ENCODE data around the gene PHYKPL.
A peak's percentile ranks its signal among the peaks of the same experiment; 100 is the strongest.

The PHYKPL gene

GRCh38 chr5:178221853-178222252 lies 10.7 kb downstream of the PHYKPL start:
- DNase-seq, result no peak

- no peak for DNase-seq
These were observed 11.3 kb downstream of the PHYKPL start for GRCh38 chr5:178221282-178221681.

- DNase-seq, result no peak
These were observed 13.8 kb downstream of the PHYKPL start for GRCh38 chr5:178218827-178219226.

- no peak for DNase-seq
These were observed 14.3 kb downstream of the PHYKPL start for GRCh38 chr5:178218237-178218776.

- no peak for DNase-seq
These were observed 15.8 kb downstream of the PHYKPL start for GRCh38 chr5:178216779-178217178.

GRCh38 chr5:178216088-178216534 lies 16.5 kb downstream of the PHYKPL start:
- no peak for DNase-seq

- no peak for DNase-seq
These were observed 17.2 kb downstream of the PHYKPL start for GRCh38 chr5:178215280-178216002.

GRCh38 chr5:178214160-178214803 lies 18.3 kb downstream of the PHYKPL start:
- no peak for DNase-seq

GRCh38 chr5:178213748-178214151 lies 18.9 kb downstream of the PHYKPL start:
- no peak for DNase-seq

GRCh38 chr5:178213003-178213461 lies 19.6 kb downstream of the PHYKPL start:
- DNase-seq, result no peak

- DNase-seq, result no peak
These were observed 20.2 kb downstream of the PHYKPL start for GRCh38 chr5:178212241-178213002.

GRCh38 chr5:178211095-178212048 lies 21.2 kb downstream of the PHYKPL start:
- DNase-seq, result no peak

- DNase-seq, result no peak
These were observed 21.9 kb downstream of the PHYKPL start for GRCh38 chr5:178210686-178211085.

- no peak for DNase-seq
These were observed 22.5 kb downstream of the PHYKPL start for GRCh38 chr5:178210073-178210535.

GRCh38 chr5:178209334-178210072 lies 23.1 kb downstream of the PHYKPL start:
- DNase-seq, result no peak

GRCh38 chr5:178208540-178209227 lies 23.9 kb downstream of the PHYKPL start:
- no peak for DNase-seq

- DNase-seq, result no peak
These were observed 24.7 kb downstream of the PHYKPL start for GRCh38 chr5:178207917-178208280.

- peak; percentile 10 to 54 for DNase-seq
These were observed 25.3 kb downstream of the PHYKPL start for GRCh38 chr5:178207183-178207916.

- no peak for DNase-seq
These were observed 26.2 kb downstream of the PHYKPL start for GRCh38 chr5:178206166-178207101.
